HG03045 (cell line): ENCODE data around the gene MT1B.
"Not testable (repeated sequence)": the region's sequence is repeated elsewhere in the genome, so short reads cannot be mapped to it uniquely, and the experiment has no call there.

Source experiments
- ATAC-seq: cut with Tn5 transposase; IDR thresholded peaks from one replicate; pipeline ENCODE4 v1.9.1; 2021; ENCODE audit warnings: mild to moderate bottlenecking, moderate library complexity; ENCODE audit not compliant: unreplicated experiment

MT1B gene

GRCh38 chr16:56665286-56666261 lies 13.9 kb downstream of the MT1B start:
- not testable (repeated sequence) for ATAC-seq

- ATAC-seq: no peak
These were observed 16.2 kb downstream of the MT1B start, which contains the start of gene MT1G for GRCh38 chr16:56667581-56668571. TSS of gene MT1G (minus strand) at chr16:56668065. CDS start at chr16:56667993, 72 bp downstream.

GRCh38 chr16:56669005-56669839 lies 17.5 kb downstream of the MT1B start, which contains the start of gene MT1H:
TSS of gene MT1H (plus strand) at chr16:56669814. CDS start at chr16:56669885, 71 bp downstream.
- ATAC-seq: no peak

- ATAC-seq: no peak
These were observed 18.3 kb downstream of the MT1B start for GRCh38 chr16:56669840-56670619.

- no peak for ATAC-seq
These were observed 18.9 kb downstream of the MT1B start for GRCh38 chr16:56670620-56670934.

- not testable (repeated sequence) for ATAC-seq
These were observed 20.0 kb downstream of the MT1B start for GRCh38 chr16:56671691-56672090.

- ATAC-seq: not testable (repeated sequence)
These were observed 20.5 kb downstream of the MT1B start for GRCh38 chr16:56672171-56672570.

GRCh38 chr16:56672761-56673536 lies 21.3 kb downstream of the MT1B start:
- ATAC-seq: no peak

- ATAC-seq: no peak
These were observed 22.2 kb downstream of the MT1B start for GRCh38 chr16:56673921-56674320.

- not testable (repeated sequence) for ATAC-seq
These were observed 22.9 kb downstream of the MT1B start for GRCh38 chr16:56674570-56674969.

- no peak for ATAC-seq
These were observed 24.1 kb downstream of the MT1B start for GRCh38 chr16:56675685-56676210.

- no peak for ATAC-seq
These were observed 25.8 kb downstream of the MT1B start for GRCh38 chr16:56677474-56677873.

- no peak for ATAC-seq
These were observed 27.5 kb downstream of the MT1B start for GRCh38 chr16:56679078-56679730.

GRCh38 chr16:56679818-56680217 lies 28.1 kb downstream of the MT1B start:
- ATAC-seq: no peak

- ATAC-seq: peak; percentile 98
These were observed 30.4 kb downstream of the MT1B start, which contains the start of gene MT1X for GRCh38 chr16:56681939-56682702. TSS of gene MT1X (plus strand) at chr16:56682470. CDS start at chr16:56682541, 71 bp downstream.

- ATAC-seq: peak; percentile 8
These were observed 31.2 kb downstream of the MT1B start for GRCh38 chr16:56682703-56683397.
